HTR-8/SVneo (cell line): ENCODE results near the gene THSD4.
"Not testable (repeated sequence)": the region's sequence is repeated elsewhere in the genome, so short reads cannot be mapped to it uniquely, and the experiment has no call there.

Experiments used
- DNase-seq: peaks from one replicate; pipeline ENCODE4 v3.0.0; 2011; ENCODE audit warnings: low spot score, mixed read lengths; ENCODE audit not compliant: insufficient read length
- FAIRE-seq: peaks from 2 replicates; lab custom pipeline; 2011; peaks lifted over from hg19 to GRCh38; lab: Jason Lieb, UNC

The THSD4 gene

GRCh38 chr15:71143373-71144310 lies 28.4 kb downstream of the THSD4 start:
- no peak for FAIRE-seq
- no peak for DNase-seq

- FAIRE-seq = no peak
- no peak for DNase-seq
These were observed 30.4 kb downstream of the THSD4 start for GRCh38 chr15:71145648-71146047.

GRCh38 chr15:71146580-71146982 lies 31.3 kb downstream of the THSD4 start:
- FAIRE-seq (no peak), DNase-seq (no peak)

- DNase-seq (no peak), FAIRE-seq (no peak)
These were observed 32.8 kb downstream of the THSD4 start for GRCh38 chr15:71148048-71148447.

GRCh38 chr15:71149646-71150557 lies 34.6 kb downstream of the THSD4 start:
- FAIRE-seq = no peak
- no peak for DNase-seq

GRCh38 chr15:71151081-71151480 lies 35.8 kb downstream of the THSD4 start:
- DNase-seq (no peak), FAIRE-seq (no peak)

- no peak for DNase-seq
- FAIRE-seq = no peak
These were observed 37.3 kb downstream of the THSD4 start for GRCh38 chr15:71152542-71152941.

GRCh38 chr15:71153823-71154524 lies 38.7 kb downstream of the THSD4 start:
- no peak for FAIRE-seq
- DNase-seq = no peak

- no peak for FAIRE-seq
- DNase-seq = no peak
These were observed 39.4 kb downstream of the THSD4 start for GRCh38 chr15:71154607-71155200.

- DNase-seq = no peak
These were observed 40.3 kb downstream of the THSD4 start for GRCh38 chr15:71155534-71155933.

GRCh38 chr15:71160976-71161375 lies 45.7 kb downstream of the THSD4 start:
- FAIRE-seq = peak; percentile 16
- DNase-seq = no peak

More at GRCh38 chr15:71155534-71155933, 40.3 kb downstream of the THSD4 start:
- FAIRE-seq = no peak

- FAIRE-seq (no peak), DNase-seq (no peak)
These were observed 47.0 kb downstream of the THSD4 start for GRCh38 chr15:71162309-71162708.

GRCh38 chr15:71164606-71165005 lies 49.3 kb downstream of the THSD4 start:
- FAIRE-seq, DNase-seq: not testable (repeated sequence)

GRCh38 chr15:71167445-71168165 lies 52.3 kb downstream of the THSD4 start:
- DNase-seq = no peak
- FAIRE-seq = no peak

GRCh38 chr15:71168166-71168834 lies 53.0 kb downstream of the THSD4 start:
- DNase-seq = no peak
- FAIRE-seq = peak; percentile 76

- no peak for FAIRE-seq
- no peak for DNase-seq
These were observed 54.9 kb downstream of the THSD4 start for GRCh38 chr15:71170163-71170562.

- FAIRE-seq = no peak
- DNase-seq = no peak
These were observed 55.9 kb downstream of the THSD4 start for GRCh38 chr15:71171195-71171594.

GRCh38 chr15:71174360-71174759 lies 59.1 kb downstream of the THSD4 start:
- not testable (repeated sequence) for DNase-seq

More at GRCh38 chr15:71174360-71174759, 59.1 kb downstream of the THSD4 start:
- not testable (repeated sequence) for FAIRE-seq
